K562 (cell line): ENCODE results near the gene SETD5. TPM values are rescaled to one million over a fixed set of nuclear protein-coding genes. Genes with fewer than 3 reads are reported as not detected.

Source experiments
- ATAC-seq: fragments of 200-7000 bp; cut with Tn5 transposase; 3 replicates; pipeline ENCODE4 v1.9.1; 2020; ENCODE audit warnings: moderate library complexity
- BruUV-seq: library from RNA; stranded (reverse); fragments of 400-500 nt; replicated peaks from 2 replicates; lab custom pipeline; 2021; lab: Mats Ljungman, UMichigan
- CTCF ChIA-PET: fragments of 300-600 bp; formaldehyde crosslinking; extraction: SDS; loops from one replicate; lab custom pipeline; 2021; ENCODE audit warnings: low intra/inter-chr PET ratio; lab: Yijun Ruan, JAX
- POLR2A ChIA-PET: fragments of 300-600, 350-650 bp; sonication (Branson Sonifier 250); formaldehyde crosslinking; extraction: SDS; loops from one replicate; lab custom pipeline; 2021; ENCODE audit warnings: antibody characterized with exemption, inconsistent platforms; lab: Yijun Ruan, JAX
- DNase-seq, 4 experiments: peaks; one replicate each; pipeline versions ENCODE4 v3.0.0 to v3.0.0-alpha.2; 2011 to 2018; ENCODE audit warnings: low spot score in 3 of 4, mixed read lengths in 3 of 4; ENCODE audit errors: extremely low read depth in 1 of 4
- FAIRE-seq: peaks from 2 replicates; lab custom pipeline; 2011; peaks lifted over from hg19 to GRCh38; lab: Jason Lieb, UNC
- H2AFZ ChIP-seq: 2 replicates; pipeline ENCODE4 v1.6.0; 2011; ENCODE audit warnings: low read depth, low read length, control low read depth, inconsistent platforms
- H3K27ac ChIP-seq: fragments of 200-600 bp; 3 replicates; pipeline ENCODE4 v1.8.0; 2011; ENCODE audit warnings: low read depth, mild to moderate bottlenecking, control low read depth, inconsistent platforms, low read length, moderate library complexity, mixed read lengths; ENCODE audit errors: extremely low read depth
- H3K27me3 ChIP-seq, 2 experiments: fragments of 300-600 bp in 1 of 2; 2 replicates in 1 of 2; 3 replicates in 1 of 2; pipeline versions ENCODE4 v1.6.0 to v1.8.0; 2011; ENCODE audit warnings: inconsistent platforms in 2 of 2, low read length in 2 of 2, mild to moderate bottlenecking in 1 of 2, mixed read lengths in 1 of 2, moderate library complexity in 1 of 2; ENCODE audit not compliant: control insufficient read depth in 2 of 2, insufficient read depth in 2 of 2
- H3K36me3 ChIP-seq: fragments of 300-600 bp; 3 replicates; pipeline ENCODE4 v1.8.0; 2011; ENCODE audit warnings: mild to moderate bottlenecking, low read length, inconsistent platforms; ENCODE audit not compliant: control insufficient read depth, insufficient read depth
- H3K4me1 ChIP-seq, 2 experiments: fragments of 200-600 bp in 1 of 2; replicated peaks in 1 of 2; 2 replicates in 1 of 2; 3 replicates in 1 of 2; pipeline versions ENCODE4 v1.5.1 to v1.8.0; 2011; ENCODE audit warnings: inconsistent platforms in 2 of 2, low read length in 2 of 2, mild to moderate bottlenecking in 1 of 2, mixed read lengths in 1 of 2, moderate library complexity in 1 of 2; ENCODE audit not compliant: control insufficient read depth in 2 of 2, insufficient read depth in 2 of 2
- H3K4me2 ChIP-seq: 2 replicates; pipeline ENCODE4 v1.6.1; 2011; ENCODE audit warnings: low read length, control low read depth, inconsistent platforms, mixed read lengths; ENCODE audit not compliant: insufficient read depth
- H3K4me3 ChIP-seq: fragments of 200-600 bp; sonication (generic), shearing (Covaris generic); 2 replicates; pipeline ENCODE4 v1.5.1; 2016; ENCODE audit warnings: control low read depth, inconsistent platforms
- H3K79me2 ChIP-seq: fragments of 200-600 bp; 3 replicates; pipeline ENCODE4 v1.8.0; 2011; ENCODE audit warnings: low read length, inconsistent platforms; ENCODE audit not compliant: control insufficient read depth, insufficient read depth
- H3K9ac ChIP-seq, 2 experiments: 2 replicates each; pipeline versions ENCODE4 v1.6.0 to v1.6.1; 2011; ENCODE audit warnings: low read depth in 2 of 2, low read length in 2 of 2, control low read depth in 1 of 2, inconsistent platforms in 1 of 2, mild to moderate bottlenecking in 1 of 2, mixed read lengths in 1 of 2; ENCODE audit not compliant: insufficient read depth in 1 of 2
- H3K9me1 ChIP-seq: one replicate; pipeline ENCODE4 v1.6.0; 2011; ENCODE audit warnings: inconsistent platforms, mild to moderate bottlenecking, low read length, moderate library complexity; ENCODE audit not compliant: control insufficient read depth, insufficient read depth
- H3K9me3 ChIP-seq: replicated peaks from 2 replicates; pipeline ENCODE4 v1.5.1; 2011; ENCODE audit warnings: low read depth, low read length, inconsistent platforms; ENCODE audit not compliant: control insufficient read depth, insufficient read depth
- H4K20me1 ChIP-seq: replicated peaks from 2 replicates; pipeline ENCODE4 v1.6.1; 2011; ENCODE audit warnings: low read length, inconsistent platforms, mixed read lengths; ENCODE audit not compliant: control insufficient read depth, insufficient read depth
- CCNT2 ChIP-seq: IDR thresholded peaks from 2 replicates; pipeline ENCODE4 v1.6.1; 2011; ENCODE audit warnings: borderline replicate concordance, low read depth, mild to moderate bottlenecking, moderate library complexity, mixed read lengths, low read length; ENCODE audit not compliant: insufficient read length; ENCODE audit errors: extremely low read depth
- CREB3L1 ChIP-seq: fragments of 450-650 bp; IDR thresholded peaks from 2 replicates; pipeline ENCODE4 v1.6.1; 2014; ENCODE audit warnings: low read depth, mild to moderate bottlenecking, moderate library complexity, borderline replicate concordance
- DDX20 ChIP-seq: fragments of 450-650 bp; IDR thresholded peaks from 2 replicates; pipeline ENCODE4 v1.6.1; 2016; ENCODE audit warnings: missing genetic modification characterization, low read depth, mild to moderate bottlenecking, missing compliant biosample characterization, moderate library complexity
- DMBX1 ChIP-seq: fragments of 250-450 bp; sonication (Bioruptor Pico); IDR thresholded peaks from 2 replicates; pipeline ENCODE4 v1.8.0; 2022; ENCODE audit warnings: inconsistent platforms, mild to moderate bottlenecking, moderate library complexity, borderline replicate concordance
- E2F8 ChIP-seq: fragments of 450-650 bp; IDR thresholded peaks from 2 replicates; pipeline ENCODE4 v1.7.1; 2018; ENCODE audit warnings: mild to moderate bottlenecking, low read depth; ENCODE audit not compliant: partially characterized antibody
- EHMT2 ChIP-seq: fragments of 450-650 bp; IDR thresholded peaks from 2 replicates; pipeline ENCODE4 v1.6.1; 2018; ENCODE audit warnings: antibody characterized with exemption
- HEY1 ChIP-seq: fragments of 250-450 bp; sonication (Bioruptor Pico); IDR thresholded peaks from 2 replicates; pipeline ENCODE4 v1.5.0; 2020; ENCODE audit warnings: mild to moderate bottlenecking, moderate library complexity, borderline replicate concordance
- JUNB ChIP-seq: fragments of 450-650 bp; formaldehyde crosslinking; conservative IDR thresholded peaks from 2 replicates; pipeline ENCODE4 v1.4.0; 2020; ENCODE audit warnings: mild to moderate bottlenecking
- KAT8 ChIP-seq: fragments of 450-650 bp; IDR thresholded peaks from 2 replicates; pipeline ENCODE4 v1.6.1; 2016; ENCODE audit warnings: low read depth, mild to moderate bottlenecking
- MTA3 ChIP-seq: fragments of 450-650 bp; formaldehyde crosslinking; IDR thresholded peaks from 2 replicates; pipeline ENCODE4 v1.6.1; 2017; ENCODE audit warnings: mild to moderate bottlenecking, borderline replicate concordance
- TBL1XR1 ChIP-seq, 2 experiments: IDR thresholded peaks; 2 replicates each; pipeline ENCODE4 v1.6.1; 2012; ENCODE audit warnings: improper control_type of control experiment in 2 of 2, low read length in 2 of 2, mild to moderate bottlenecking in 1 of 2
- USF2 ChIP-seq: sonication (generic); formaldehyde crosslinking; IDR thresholded peaks from 2 replicates; pipeline ENCODE4 v1.5.0; 2020; ENCODE audit warnings: missing genetic modification reagents
- ZFP36 ChIP-seq: fragments of 150-350 bp; IDR thresholded peaks from 2 replicates; pipeline ENCODE4 v1.6.1; 2018; ENCODE audit warnings: low read length, low read depth; ENCODE audit not compliant: partially characterized antibody
- ZFP91 ChIP-seq: sonication (generic); formaldehyde crosslinking; IDR thresholded peaks from 2 replicates; pipeline ENCODE4 v1.8.0; 2022; ENCODE audit warnings: mild to moderate bottlenecking, missing genetic modification reagents
- ZNF174 ChIP-seq: fragments of 250-450 bp; sonication (Bioruptor Pico); IDR thresholded peaks from 2 replicates; pipeline ENCODE4 v1.4.0; 2020; ENCODE audit warnings: mild to moderate bottlenecking
- ZNF3 ChIP-seq: fragments of 250-450 bp; sonication (Bioruptor Pico); IDR thresholded peaks from 2 replicates; pipeline ENCODE4 v1.5.0; 2021; ENCODE audit warnings: mild to moderate bottlenecking, moderate library complexity
- WGBS: fragments of 100-300 bp; shearing (Covaris generic); methylation state at CpG from one replicate; pipeline ENCODE4 v1.1.6; 2016; ENCODE audit warnings: low coverage, mixed read lengths; ENCODE audit not compliant: insufficient coverage; ENCODE audit errors: missing lambda C conversion rate; 5-methylcytosine and 5-hydroxymethylcytosine counted together
- in situ Hi-C: fragments of 300-500 bp; cut with MboI; formaldehyde crosslinking; loops from 4 replicates; pipeline ENCODE4 v1.15.0; 2018; ENCODE audit warnings: inconsistent platforms, mixed read lengths
- intact Hi-C: fragments of 100-400 bp; cut with micrococcal nuclease; formaldehyde crosslinking; loops from 2 replicates; pipeline ENCODE4 v1.14.2; 2022
- polyA plus RNA-seq, 8 experiments: library from polyadenylated mRNA; depleted of rRNA in 4 of 8; stranded (reverse) in 5 of 8; unstranded in 3 of 8; fragments of >200 nt; fragmentation: Nextera tagmentation in 2 of 8; fragmentation: Illumina TruSeq in 1 of 8; extraction: Ambion mirVana in 2 of 8; extraction: Trizol in 1 of 8; gene quantifications; 2 replicates each; pipeline versions ENCODE4 v1.2.1 to v1.2.3, GENCODE V29; 2011 to 2014; ENCODE audit warnings: inconsistent platforms in 1 of 8, missing spikeins in 1 of 8
- total RNA-seq, 7 experiments: library from RNA; depleted of rRNA in 6 of 7; stranded (reverse); fragments of >200 nt in 6 of 7; fragmentation: Illumina TruSeq in 2 of 7; extraction: Trizol in 2 of 7; gene quantifications; 2 replicates each; pipeline versions ENCODE4 v1.2.1 to v1.2.3, GENCODE V29; 2011 to 2021; ENCODE audit warnings: low replicate concordance in 1 of 7

SETD5 gene
- total and polyA plus RNA-seq, 9 of the 15 experiments (the other 6 are each of a cell fraction or from before 2014, with no cell fraction given): 20.8 to 135 (median 87.2) TPM

DNA sequence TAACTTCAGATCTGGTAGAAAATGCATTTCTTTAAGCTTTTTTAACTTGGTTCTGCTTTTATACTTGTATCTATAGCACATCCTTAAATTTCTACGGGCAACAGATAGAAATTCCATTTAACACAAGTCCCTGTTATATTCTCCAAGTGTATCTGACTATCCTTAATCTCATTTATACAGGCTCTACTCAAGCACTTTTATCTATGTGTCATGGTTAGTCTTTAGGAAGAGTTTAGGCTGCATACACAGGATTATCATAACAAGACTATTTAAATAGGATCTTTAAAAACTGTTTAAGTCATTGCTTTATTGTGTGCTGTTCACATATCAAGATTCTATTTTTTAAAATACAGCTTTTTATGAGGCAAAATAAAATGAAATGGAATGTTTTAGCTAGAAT lies 52.7 kb downstream of the SETD5 start (continued):
- TF ChIP-seq CREB3L1: no peak
- no peak for TF ChIP-seq DMBX1 (CRISPR knock-in tag)
- TF ChIP-seq DDX20: no peak
- TF ChIP-seq JUNB: no peak
- no peak for TF ChIP-seq TBL1XR1 (IDR thresholded peaks at IDR 0.05; ENCODE audit: low read length in 2 of 2)
- TF ChIP-seq ZNF174 (CRISPR knock-in tag): no peak
- no peak for TF ChIP-seq ZNF3 (CRISPR knock-in tag)
- TF ChIP-seq EHMT2: no peak
- no peak for TF ChIP-seq USF2 (CRISPR knock-in tag)

DNA sequence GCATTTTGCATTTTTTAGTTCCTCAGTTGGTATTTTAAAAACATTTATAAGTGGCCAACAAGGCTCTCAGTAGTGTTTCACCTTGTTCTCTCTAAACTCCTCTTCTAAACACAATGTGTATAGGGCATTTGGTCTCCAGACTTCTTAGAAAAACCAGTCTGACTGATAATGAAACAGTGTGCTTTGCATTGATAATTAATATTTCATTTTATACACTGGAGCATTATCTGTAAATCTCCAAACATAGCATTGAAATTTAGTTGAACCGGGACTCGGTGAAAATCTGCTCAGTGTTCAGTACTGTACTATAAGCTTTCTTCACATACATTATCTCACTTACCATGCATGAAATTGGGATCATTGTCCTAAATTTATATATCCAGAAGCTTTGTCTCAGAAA lies 53.6 kb downstream of the SETD5 start:
- Histone ChIP-seq H2AFZ (no peak overlapping the region), H3K79me2 (peaks cover 16% of the 10 kb centered on the region; the same call in 1 of the 3 replicates), H3K27ac (no peak overlapping the region), H3K9me1 (no peaks in the 10 kb centered on the region), H4K20me1 (0 out of 2 replicates have a peak, but pooled peaks cover 3% of the 10 kb centered on the region), H3K4me1 (no peaks in the 10 kb centered on the region), H3K9me3 (no peaks in the 10 kb centered on the region), H3K36me3 (peaks cover 96% of the 10 kb centered on the region), H3K9ac (no peak overlapping the region), H3K4me2 (no peak overlapping the region), H3K27me3 (no peaks in the 10 kb centered on the region), H3K4me3 (no peak overlapping the region)
- ChIA-PET POLR2A (interaction anchor here (0.6 kb wide), 1 partner anchor 93 kb away, joined by 3 read pairs; no protein-coding TSS in a partner anchor), CTCF (no interaction called here)
- ATAC-seq (no peak), FAIRE-seq (no peak), DNase-seq (no peak)
- intact Hi-C loops (no loop called here), in situ Hi-C loops (no loop called here)
- BruUV-seq: no TSS peak
- WGBS: 69% methylated on average over 2 of the region's 2 CpGs
- TF ChIP-seq KAT8: no peak
- TF ChIP-seq ZFP36: no peak
- TF ChIP-seq E2F8: no peak
- no peak for TF ChIP-seq CCNT2
- no peak for TF ChIP-seq MTA3
- TF ChIP-seq HEY1: no peak
- no peak for TF ChIP-seq ZFP91 (CRISPR knock-in tag)
